NCI-H2196 (cell line): ENCODE data around the gene CYB5D1.

Source experiments
- DNase-seq: peaks from one replicate; lab custom pipeline; 2025; ENCODE audit not compliant: unreplicated experiment; lab: John Stamatoyannopoulos, UW

The CYB5D1 gene

DNA sequence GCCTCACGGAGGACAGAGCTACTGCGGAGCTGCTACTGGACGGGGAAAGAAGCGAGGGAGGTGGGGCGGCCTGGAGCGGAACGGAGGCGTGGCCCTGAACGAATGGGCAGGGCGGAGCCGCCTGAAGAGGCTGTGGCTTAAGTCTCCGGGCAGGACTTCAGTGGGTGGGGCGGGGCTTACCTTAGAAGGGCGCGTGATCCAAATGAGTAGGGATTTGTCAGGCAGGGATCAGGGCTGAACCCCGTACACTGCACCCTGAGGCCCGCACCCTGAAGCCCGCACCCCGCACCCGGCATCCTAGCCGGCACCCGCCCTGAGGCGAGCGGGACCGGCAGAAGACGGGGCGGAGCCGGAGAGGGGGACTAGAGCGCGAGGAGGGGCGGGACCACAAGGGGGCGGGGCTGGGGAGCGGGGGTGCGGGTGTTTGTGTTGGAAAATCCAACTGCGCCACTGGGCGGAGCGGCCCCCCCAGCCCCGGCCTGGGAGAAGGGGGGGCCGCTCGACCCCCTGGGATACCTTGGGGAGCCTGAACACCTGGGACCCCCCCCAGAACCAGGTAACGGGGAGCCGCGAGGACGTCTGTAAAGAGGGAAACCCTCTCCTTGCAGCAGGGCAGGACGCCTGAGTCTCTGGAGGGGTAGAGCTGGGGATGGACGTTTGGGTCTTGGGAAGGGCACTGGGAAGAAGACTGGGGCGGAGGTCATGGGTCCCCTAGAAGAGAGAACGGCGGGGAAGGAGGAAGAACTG, 23.8 kb upstream of the CYB5D1 start, which contains the start of gene KDM6B:
TSS of gene KDM6B (plus strand) at position 423 of the 747 bp plus-strand sequence. CDS start 11,338 bp downstream, outside the sequence.
- peak; percentile 73 for DNase-seq

DNA sequence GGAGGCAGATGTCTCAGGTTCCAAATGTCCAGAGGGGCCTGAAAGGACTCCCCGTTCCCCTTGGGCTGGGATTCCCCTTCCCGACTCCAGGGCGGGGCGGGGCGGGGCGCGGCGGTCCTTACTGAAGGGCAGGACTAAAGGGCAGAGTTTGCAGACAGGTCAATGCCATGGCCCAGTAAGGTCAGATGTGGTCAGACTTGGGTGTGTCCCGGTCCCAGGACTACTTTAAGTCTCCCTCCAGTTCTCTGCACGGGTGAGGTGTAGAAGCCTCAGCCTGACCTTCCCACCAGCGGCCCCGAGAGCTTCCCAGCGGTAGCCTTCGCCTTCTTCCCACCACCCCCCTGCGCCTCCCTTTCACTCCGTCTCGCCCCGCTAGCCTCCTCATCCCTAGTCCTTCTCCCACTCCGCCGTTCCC, 23.3 kb upstream of the CYB5D1 start:
- no peak for DNase-seq

DNA sequence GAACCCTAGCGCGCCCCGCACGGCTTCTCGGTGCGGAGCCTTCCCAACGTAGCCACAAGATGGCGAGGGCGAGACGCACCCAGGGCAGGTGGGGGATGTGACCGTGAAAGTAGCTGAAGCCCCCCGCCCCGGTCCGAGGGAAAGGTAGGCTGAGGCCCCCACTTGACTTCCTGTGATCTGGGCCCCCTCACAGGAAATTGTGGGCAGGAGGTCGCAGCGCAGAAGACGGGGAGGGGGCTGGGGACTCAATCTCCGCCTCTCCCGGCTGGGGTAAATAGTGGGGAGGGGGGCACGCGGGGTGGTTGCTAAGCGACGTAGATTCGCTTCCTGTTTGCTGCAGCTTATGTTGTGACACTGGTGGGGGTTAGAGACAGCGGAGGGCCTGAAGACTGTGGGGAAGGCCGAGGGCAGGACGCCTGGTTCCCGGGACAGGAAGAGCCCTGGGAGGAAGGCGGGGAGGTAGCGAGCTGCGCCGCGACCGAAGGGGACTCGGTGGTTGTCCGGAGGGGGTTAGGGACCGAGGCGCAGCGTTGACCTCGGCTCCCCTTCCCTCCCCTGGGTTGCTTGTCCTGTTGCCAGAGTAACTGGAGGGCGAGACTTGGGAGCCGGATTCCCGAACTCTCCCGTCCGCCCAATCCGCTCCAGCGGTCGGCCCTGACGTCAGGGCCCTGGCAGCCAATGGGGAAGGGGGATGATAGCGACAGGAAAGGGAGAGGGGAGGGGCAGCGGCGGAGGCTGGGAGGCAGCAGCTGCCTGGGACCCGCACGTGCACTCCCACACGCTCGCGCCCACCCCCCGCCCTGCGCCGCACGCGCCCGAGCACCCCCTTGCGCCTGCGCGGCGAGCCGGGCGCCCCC, 22.6 kb upstream of the CYB5D1 start:
- peak; percentile 91 for DNase-seq

- peak; percentile 42 for DNase-seq
Observed at GRCh38 chr17:7835814-7836595, 21.8 kb upstream of the CYB5D1 start.

DNA sequence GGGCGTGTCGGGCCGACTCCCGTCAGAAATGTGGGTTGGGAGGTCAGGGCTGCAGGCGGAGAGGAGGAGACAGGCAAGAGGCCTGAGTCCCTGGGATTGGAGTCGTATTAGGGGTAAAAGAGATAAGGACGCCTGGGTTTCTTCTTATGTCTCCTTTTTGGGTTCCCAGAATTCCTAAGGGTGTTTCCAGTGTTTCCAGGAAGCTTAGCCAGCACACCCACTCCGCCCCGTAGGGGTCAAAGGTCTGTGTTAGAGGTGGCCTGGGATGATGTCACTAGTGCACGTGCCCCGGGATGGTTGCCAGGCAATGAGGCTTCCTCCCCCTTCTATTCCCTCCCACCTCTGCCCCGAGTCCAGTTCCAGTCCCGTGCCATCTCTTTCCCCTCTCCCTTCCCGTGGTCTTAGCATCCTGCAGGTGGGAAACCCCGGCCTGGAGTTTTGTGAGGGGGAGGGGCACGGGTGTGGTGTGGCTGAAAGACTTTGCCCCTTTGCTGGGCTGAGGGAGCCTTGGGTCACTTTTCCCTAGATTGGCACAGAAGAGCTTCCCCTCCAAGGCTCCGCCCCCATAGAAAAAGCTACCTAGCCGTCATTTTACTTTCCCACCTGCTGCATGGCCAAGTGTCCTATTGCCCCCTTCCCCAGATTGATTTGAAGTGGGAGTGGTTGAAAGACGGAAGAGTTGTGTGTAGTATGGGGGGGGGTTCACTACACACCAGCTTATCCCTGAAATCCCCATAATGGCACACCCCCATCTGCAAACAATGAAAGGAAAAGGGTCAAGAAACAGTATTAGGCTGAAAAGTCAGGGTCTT, 21.0 kb upstream of the CYB5D1 start:
- DNase-seq = peak; percentile 91

DNA sequence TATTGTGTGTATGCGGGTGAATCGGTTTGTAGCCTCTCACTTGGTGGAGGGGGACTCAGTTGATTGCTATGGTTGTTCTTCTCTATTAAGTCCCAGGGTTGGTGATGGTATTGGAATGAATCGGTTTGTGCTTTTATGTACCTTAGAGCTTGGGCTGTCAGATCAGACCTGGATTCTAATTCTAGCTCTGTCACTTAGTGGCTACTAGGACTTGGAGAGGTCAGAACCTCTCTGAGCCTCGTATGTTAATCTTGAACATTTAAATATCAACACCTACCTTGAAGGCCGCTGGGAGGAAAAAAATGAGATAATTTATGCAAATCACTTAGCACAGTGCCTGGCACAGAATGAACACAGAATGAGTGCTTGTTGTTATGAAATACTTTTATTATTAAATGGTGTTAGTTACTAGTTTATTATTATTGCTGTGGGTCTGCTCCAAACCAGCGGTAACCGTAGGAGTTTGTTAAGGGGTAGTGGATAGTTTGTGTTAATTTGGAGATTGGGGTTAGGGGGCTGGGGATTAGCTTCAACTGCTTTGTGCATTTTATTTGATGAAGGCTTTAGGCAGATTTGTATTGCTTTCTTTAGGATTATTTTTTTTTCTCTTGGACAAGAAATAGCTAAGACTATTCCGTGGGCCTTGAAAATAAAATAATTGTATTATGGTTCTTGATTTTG, 20.3 kb upstream of the CYB5D1 start:
- DNase-seq = no peak

DNA sequence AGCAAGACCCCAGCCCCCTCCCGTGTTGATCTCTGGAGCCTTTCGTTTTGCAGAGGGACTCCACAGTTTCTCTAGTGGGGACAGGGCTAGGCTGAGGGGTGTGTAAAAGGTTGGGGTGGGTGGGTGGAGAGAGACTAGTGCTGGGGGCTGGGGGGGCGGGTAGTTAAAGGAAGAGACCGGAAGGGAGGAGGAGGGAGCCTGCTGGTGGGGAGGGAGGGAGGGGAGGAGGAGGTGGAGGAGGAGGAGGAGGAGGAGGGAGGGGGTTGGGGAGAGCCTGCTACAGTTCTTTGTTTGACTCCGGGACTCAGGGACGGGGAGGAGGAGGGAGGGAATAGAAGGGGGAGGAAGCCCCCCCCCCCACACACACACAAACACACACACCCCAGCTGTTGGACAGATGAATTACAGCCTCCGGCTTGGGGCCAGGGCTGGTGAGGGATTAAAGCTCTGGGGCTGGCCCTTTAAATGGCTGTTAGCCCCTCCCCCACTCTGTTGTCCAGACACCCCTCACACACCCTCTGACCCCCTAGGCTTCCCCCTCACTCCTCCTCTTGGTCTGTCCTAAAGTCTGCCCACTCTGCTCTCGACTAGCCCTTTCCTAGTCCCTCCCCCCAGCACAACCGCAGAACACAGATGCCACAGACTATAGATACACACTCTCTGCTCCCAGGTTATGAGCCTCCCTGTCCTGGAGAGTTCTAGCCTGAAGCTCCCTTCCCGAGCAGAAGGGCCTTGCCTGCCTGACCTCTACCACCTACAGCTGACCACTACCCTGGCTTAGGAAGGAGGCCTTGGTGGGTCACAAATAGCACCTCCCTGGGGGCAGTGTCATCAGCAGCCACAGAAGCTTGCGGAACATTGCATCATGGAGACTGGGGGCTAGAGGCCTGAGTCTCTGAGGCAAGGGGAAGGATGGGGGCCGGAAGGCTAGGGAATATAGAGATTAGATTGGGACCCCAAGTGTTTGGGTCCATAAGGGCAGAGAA, 19.4 kb upstream of the CYB5D1 start:
- DNase-seq = peak; percentile 10

- DNase-seq = no peak
Observed at GRCh38 chr17:7839190-7839875, 18.5 kb upstream of the CYB5D1 start.

DNA sequence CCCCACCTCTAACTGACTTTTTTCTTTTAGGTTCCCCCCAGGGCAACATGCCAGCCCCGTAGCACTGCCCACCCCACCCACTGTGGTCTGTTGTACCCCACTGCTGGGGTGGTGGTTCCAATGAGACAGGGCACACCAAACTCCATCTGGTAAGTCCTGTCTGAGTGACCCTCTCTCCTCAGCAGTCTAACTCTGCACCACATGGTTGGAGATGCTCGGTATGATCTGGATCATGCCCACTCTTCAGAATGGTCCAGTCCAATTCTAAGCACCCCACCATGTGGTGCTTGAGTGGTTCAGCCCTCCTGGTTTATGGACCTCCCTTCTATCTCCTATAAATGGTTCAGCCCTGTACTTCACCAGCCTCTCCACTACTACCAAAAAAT, 17.9 kb upstream of the CYB5D1 start:
- DNase-seq = no peak

DNA sequence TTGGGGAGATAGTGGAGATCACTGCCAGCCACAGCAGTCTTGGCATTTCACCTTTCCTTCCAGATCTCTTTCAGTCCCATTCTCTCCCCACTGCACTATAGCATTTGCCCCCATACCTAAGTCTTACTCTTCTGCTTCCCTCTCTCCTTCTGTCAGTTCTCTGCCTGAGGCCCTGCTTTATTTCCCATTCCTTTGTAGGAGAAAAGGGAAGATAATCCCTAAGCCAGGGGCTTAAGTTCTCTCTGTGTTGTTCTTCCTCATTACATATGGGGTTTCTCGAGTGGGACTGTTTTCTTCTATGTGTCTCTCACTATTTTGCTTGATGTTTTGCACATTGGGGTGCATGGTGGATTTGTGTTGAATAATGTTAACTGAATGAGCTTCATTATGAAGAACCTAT, 17.4 kb upstream of the CYB5D1 start:
- no peak for DNase-seq

DNA sequence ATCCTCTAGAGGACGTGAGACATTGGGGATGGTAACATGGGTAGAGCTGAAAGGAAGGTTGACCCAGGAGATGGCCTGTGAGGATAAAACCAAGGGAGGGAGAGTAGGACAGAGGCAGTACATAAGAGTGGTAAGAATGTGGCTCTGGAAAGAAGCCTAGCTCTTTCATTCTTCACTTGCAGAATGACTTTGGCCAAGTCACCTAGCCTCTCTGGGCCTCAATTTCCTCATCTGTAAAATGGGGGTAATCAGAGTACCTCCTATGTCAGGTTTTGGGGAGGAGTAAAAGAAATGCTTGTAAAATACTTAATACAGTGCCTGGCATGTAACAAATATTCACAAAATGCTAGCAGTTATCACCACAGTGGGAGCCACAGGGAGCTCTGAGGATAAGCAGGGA, 16.9 kb upstream of the CYB5D1 start:
- no peak for DNase-seq

- peak; percentile 41 for DNase-seq
Observed at GRCh38 chr17:7841396-7841914, 16.3 kb upstream of the CYB5D1 start.

DNA sequence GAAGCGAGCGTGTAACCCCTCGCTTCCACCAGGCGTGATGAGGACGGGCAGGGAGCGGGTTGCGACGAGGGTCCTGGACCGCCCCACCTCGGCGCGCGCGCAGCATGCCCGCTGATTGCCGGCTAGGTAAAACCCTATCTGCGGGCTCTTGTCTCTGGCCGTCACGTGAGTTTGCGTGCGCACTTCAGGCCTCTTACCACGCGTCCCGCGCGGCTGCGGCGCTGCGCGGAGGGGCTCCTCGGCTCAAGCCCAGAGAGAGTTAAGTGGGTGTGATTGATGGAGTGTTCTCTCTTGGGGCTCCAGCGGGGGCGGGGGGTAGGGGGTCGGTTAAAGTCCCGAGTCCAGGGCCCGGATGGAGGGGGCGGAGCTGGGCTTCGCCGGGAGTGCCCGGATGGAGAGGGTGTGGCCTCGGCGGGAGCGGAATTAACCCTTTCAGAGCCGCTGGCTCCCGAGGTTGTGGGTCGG, 15.9 kb upstream of the CYB5D1 start:
- DNase-seq = peak; percentile 72

DNA sequence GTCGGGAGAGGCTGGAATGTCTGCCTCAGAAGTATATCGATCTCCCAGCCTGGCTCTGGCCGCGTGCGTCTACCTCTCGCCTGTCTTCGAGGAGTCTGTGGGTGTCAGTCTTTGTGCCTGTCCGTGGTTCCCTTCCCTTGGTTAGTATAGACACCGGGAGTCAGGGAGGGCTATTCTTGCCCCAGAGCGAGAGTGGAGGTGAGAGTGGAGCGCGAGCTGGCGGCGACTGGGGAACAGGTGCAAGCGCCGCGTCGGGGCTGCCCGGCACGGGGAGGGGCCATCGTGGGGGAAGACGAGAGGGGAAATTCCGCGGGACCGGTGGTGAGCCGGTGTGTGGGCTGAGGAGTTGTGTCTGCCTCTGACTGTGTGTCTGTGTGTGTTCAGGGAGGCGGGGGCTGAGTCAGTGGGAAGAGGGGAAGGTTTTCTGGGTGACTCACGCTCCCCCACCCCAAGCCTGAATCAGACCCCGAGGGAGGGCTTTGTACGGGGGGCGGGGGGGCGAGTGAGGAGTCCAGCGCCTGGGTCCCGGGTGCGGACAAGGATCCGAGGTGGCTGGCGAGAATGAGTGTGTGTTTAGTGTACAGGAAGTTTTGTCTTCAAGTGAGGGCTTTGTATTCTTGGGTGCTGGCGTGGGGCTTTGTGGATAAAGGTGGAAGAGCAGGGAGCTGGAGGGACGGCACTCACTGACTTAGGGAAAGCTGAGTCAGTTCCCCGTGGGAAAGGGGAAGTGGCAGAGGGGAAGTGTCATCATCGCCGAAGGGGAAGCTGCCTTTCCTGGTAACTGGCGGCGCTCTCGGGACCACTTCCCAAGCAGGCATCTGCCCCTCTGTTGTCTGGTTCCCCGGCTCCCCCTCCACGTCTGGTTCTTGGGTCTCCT, 15.2 kb upstream of the CYB5D1 start:
- DNase-seq = no peak

DNA sequence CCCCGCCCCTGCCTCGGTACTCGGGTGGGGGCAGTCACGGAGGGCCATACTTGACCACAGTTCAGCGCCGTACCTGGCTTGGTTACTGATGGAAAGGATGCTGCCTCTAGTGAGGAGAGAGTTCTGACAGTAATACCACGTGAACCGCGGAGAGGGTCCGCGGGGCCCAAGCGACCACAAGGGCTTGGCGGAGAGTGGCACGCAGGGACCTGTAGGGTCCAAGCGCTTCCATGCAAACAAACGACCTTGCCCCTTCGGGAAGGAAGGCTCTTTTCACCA, 14.6 kb upstream of the CYB5D1 start:
- no peak for DNase-seq

DNA sequence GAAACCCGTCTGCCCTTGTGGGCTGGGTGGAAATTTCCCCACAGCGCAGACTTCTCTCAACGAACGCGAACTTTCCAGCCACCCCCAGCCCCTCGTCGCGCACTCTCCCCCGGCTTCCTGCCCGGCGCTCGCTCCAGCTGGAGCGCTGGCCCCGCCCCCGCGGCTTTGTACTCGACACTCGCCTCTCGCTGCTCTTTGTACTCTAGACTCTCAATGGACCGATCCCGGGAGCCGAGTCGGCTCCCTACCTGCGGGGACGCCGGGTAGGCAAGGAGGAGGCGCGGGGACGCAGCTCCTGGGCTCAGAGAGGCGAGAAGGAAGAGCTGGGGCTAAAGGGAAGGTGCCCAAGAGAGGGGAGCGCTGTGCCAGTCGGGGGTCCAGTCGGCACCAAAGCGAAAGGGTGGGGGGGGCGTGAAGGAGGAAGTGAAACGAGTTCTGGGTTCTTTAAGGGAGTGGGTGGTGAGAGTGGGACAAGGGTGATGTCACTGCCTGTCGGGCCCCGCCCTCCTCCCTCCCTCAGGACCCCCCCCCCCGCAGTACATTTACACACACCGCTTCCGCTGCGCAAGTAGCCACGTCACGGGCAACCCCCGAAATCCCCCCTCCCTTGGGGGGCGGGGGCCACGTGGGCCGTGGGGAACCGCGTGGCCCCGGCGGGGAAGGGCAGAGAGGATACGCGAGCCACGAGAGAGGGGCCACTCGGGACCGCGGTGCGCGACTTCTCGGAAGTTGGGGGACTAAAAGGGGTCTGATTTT, 14.1 kb upstream of the CYB5D1 start:
- DNase-seq = peak; percentile 74
